IPS-18a (cell line): Measurements from ENCODE around the gene MYL12B.
"Not testable (repeated sequence)": the region's sequence is repeated elsewhere in the genome, so short reads cannot be mapped to it uniquely, and the experiment has no call there.

Source experiments
- H3K27ac ChIP-seq: one replicate; pipeline ENCODE4 v1.5.1; 2013; ENCODE audit warnings: low read length
- H3K27me3 ChIP-seq: one replicate; pipeline ENCODE4 v1.6.1; 2013; ENCODE audit warnings: mild to moderate bottlenecking, low read length; ENCODE audit not compliant: control insufficient read depth, insufficient read depth
- H3K36me3 ChIP-seq: one replicate; pipeline ENCODE4 v1.6.1; 2013; ENCODE audit warnings: low read depth, low read length; ENCODE audit not compliant: control insufficient read depth
- H3K4me1 ChIP-seq: one replicate; pipeline ENCODE4 v1.6.1; 2013; ENCODE audit warnings: low read depth, low read length; ENCODE audit not compliant: control insufficient read depth
- H3K4me3 ChIP-seq: one replicate; pipeline ENCODE4 v1.5.1; 2013; ENCODE audit warnings: low read length
- H3K9ac ChIP-seq: one replicate; pipeline ENCODE4 v1.6.1; 2013; ENCODE audit warnings: mild to moderate bottlenecking, low read length, moderate library complexity
- H3K9me3 ChIP-seq: one replicate; pipeline ENCODE4 v1.6.1; 2013; ENCODE audit warnings: low read depth, low read length; ENCODE audit not compliant: control insufficient read depth

Gene MYL12B

GRCh38 chr18:3284501-3284900, 22.6 kb downstream of the MYL12B start:
- no peak overlapping the region for H3K9ac ChIP-seq
- no peak overlapping the region for H3K27ac ChIP-seq
- no peaks in the 10 kb centered on the region for H3K27me3 ChIP-seq
- no peak overlapping the region for H3K4me3 ChIP-seq
- H3K4me1 ChIP-seq = peaks cover 8% of the 10 kb centered on the region
- H3K9me3 ChIP-seq = peaks cover 4% of the 10 kb centered on the region
- no peaks in the 10 kb centered on the region for H3K36me3 ChIP-seq

DNA sequence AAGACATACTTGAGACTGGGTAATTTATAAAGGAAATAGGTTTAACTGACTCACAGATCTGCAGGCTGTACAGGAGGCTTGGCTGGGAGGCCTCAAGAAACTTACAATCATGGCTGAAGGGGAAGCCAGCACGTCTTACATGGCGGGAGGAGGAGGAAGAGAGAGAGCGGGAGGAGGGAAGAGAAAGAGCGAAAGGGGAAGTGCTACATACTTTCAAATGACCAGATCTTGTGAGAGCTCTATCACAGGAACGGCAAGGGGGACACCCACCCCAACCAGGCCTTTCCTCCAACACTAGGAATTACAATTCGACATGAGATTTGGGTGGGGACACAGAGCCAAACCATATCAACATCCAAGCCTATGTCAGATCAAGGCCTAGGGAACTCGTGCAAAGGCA, 24.2 kb downstream of the MYL12B start:
- H3K27ac ChIP-seq = no peak overlapping the region
- no peak overlapping the region for H3K4me3 ChIP-seq
- no peaks in the 10 kb centered on the region for H3K36me3 ChIP-seq

DNA sequence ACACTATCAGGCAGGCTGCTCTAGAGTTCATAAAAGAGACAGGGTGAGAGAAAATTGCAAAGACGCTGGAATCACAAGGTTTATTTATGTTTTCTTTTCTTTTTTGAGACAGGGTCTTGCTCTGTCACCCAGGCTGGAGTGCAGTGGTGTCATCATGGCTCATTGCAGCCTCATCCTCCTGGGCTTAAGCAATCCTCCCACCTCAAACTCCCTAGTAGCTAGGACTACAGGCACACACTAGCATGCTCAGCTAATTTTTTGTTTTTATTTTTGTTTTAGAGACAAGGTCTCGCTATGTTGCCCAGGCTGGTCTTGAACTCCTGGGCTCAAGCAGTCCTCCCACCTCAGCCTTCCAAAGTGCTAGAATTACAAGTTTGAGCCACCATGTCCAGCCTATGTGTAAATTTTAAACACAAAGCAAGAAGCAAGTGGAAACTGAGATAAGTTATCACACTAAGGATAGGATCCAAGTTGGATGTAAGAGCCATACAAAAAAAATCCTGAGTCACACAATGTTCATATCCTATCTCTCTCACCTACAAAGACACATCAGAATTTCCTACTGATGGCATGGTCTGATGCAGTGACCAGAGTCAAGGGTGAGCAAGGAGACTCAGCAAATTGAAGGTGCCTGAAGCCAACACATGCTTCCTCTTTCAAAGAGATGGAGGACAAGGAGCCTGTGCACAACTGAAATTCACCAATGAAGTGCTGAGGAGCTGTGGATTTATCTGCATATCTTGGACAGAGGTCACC, 31.4 kb downstream of the MYL12B start:
- H3K9ac ChIP-seq = no peak overlapping the region
- no peaks in the 10 kb centered on the region for H3K36me3 ChIP-seq
- H3K9me3 ChIP-seq = peaks cover 19% of the 10 kb centered on the region
- H3K27me3 ChIP-seq = no peaks in the 10 kb centered on the region
- no peaks in the 10 kb centered on the region for H3K4me1 ChIP-seq
- no peak overlapping the region for H3K4me3 ChIP-seq
- no peak overlapping the region for H3K27ac ChIP-seq

More for the DNA sequence above, 24.2 kb downstream of the MYL12B start:
- peaks cover 11% of the 10 kb centered on the region for H3K9me3 ChIP-seq
- H3K9ac ChIP-seq = no peak overlapping the region
- no peaks in the 10 kb centered on the region for H3K27me3 ChIP-seq
- H3K4me1 ChIP-seq = peaks cover 5% of the 10 kb centered on the region

DNA sequence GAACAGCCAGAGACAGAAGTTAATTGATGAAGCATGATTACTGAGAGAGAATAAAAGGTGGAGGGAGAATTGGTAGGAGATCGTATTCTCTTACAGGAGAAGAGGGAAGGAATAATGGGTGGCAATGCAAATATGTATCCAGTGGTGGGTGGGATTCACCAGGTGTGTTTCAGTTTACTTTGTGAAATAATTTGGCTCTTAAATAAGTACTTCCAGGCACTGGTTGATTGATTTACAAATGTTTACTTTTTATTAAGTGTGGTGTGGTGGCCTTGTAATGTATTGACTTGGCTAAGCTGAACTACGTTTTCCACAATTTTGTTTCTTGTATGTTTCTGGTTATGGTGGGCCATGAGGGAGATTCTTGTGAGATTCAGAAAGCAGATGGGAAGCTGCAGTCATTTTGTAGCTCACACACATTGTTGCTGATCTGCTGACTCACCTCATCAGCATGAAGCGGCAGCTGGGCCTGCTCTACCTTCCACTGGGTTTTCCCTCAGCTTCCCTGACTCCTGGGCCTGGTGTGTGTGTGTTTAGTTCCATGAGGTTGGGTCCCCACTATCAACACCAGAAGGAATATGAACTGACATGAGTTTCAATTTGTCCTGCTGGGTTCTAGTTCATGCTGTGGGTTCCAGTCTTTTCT, 32.6 kb downstream of the MYL12B start:
- H3K27me3 ChIP-seq = no peaks in the 10 kb centered on the region
- H3K9ac ChIP-seq = no peak overlapping the region
- H3K4me1 ChIP-seq = no peaks in the 10 kb centered on the region
- no peak overlapping the region for H3K4me3 ChIP-seq
- peaks cover 15% of the 10 kb centered on the region for H3K9me3 ChIP-seq
- H3K27ac ChIP-seq = no peak overlapping the region
- H3K36me3 ChIP-seq = no peaks in the 10 kb centered on the region

- Histone ChIP-seq H3K27me3 (no peaks in the 10 kb centered on the region), H3K9me3 (no peaks in the 10 kb centered on the region), H3K4me1 (no peaks in the 10 kb centered on the region), H3K27ac (peak overlapping the region; percentile 93), H3K36me3 (no peaks in the 10 kb centered on the region), H3K4me3 (peak overlapping the region; percentile 93), H3K9ac (peak overlapping the region; percentile 99)
Observed at GRCh38 chr18:3297025-3297984, 35.4 kb downstream of the MYL12B start.

DNA sequence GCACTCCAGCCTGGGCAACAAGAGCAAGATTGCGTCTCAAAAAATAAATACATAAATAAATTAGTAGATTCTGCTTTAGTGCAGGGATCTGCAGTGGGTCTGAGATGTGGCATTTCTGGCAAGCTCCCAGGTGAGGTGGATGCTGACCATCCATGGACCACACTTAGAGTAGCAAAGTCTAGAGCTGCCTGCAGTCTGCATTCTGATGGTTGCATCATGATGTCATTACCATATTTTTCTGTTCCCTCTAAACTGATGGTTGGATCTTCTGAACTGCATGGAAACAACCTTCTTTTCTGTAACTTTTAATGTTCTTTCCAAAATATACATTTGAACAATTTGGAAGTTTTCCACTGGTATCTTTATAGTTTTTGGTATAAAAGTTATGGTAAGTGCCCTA, 42.9 kb downstream of the MYL12B start:
- Histone ChIP-seq H3K27me3 (no peaks in the 10 kb centered on the region), H3K27ac (no peak overlapping the region)

DNA sequence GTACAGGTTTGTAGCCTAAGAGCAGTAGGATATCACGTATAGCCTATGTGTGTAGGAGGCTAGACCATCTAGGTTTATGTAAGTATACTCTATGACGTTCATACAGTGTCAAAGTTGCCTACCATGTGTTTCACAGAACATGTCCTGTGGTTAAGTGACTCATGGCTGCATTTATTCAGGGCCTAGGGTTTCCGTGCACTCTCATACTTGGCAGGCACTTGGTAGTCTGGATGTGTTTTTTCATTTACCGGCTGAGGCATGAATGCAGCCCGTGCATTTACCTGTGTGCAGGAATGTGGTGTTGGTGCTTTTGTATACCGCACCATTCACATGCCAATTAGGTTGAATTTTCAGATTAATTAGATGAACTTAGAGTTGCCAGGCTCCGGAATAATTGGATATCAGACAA, 43.4 kb downstream of the MYL12B start:
- H3K4me3 ChIP-seq = no peak overlapping the region
- H3K27me3 ChIP-seq = no peaks in the 10 kb centered on the region
- H3K9ac ChIP-seq = no peak overlapping the region
- peaks cover 3% of the 10 kb centered on the region for H3K4me1 ChIP-seq
- H3K36me3 ChIP-seq = no peaks in the 10 kb centered on the region
- no peak overlapping the region for H3K27ac ChIP-seq
- H3K9me3 ChIP-seq = no peaks in the 10 kb centered on the region

More for the DNA sequence above, 42.9 kb downstream of the MYL12B start:
- Histone ChIP-seq H3K9me3 (no peaks in the 10 kb centered on the region), H3K36me3 (no peaks in the 10 kb centered on the region), H3K4me3 (no peak overlapping the region), H3K4me1 (peaks cover 3% of the 10 kb centered on the region), H3K9ac (no peak overlapping the region)

- Histone ChIP-seq H3K27ac (no peak overlapping the region), H3K27me3 (no peaks in the 10 kb centered on the region), H3K9ac (no peak overlapping the region)
Observed at GRCh38 chr18:3305933-3306332, 44.0 kb downstream of the MYL12B start.

GRCh38 chr18:3306391-3306790, 44.5 kb downstream of the MYL12B start:
- Histone ChIP-seq H3K4me1 (peaks cover 3% of the 10 kb centered on the region), H3K27me3 (no peaks in the 10 kb centered on the region), H3K4me3 (no peak overlapping the region), H3K36me3 (no peaks in the 10 kb centered on the region), H3K27ac (no peak overlapping the region), H3K9me3 (no peaks in the 10 kb centered on the region), H3K9ac (no peak overlapping the region)

More at GRCh38 chr18:3305933-3306332, 44.0 kb downstream of the MYL12B start:
- no peak overlapping the region for H3K4me3 ChIP-seq
- no peaks in the 10 kb centered on the region for H3K9me3 ChIP-seq
- H3K4me1 ChIP-seq = peaks cover 3% of the 10 kb centered on the region
- H3K36me3 ChIP-seq = no peaks in the 10 kb centered on the region

GRCh38 chr18:3313685-3314084, 51.8 kb downstream of the MYL12B start:
- no peaks in the 10 kb centered on the region for H3K4me1 ChIP-seq
- no peak overlapping the region for H3K27ac ChIP-seq
- no peaks in the 10 kb centered on the region for H3K9me3 ChIP-seq
- no peak overlapping the region for H3K4me3 ChIP-seq
- no peaks in the 10 kb centered on the region for H3K36me3 ChIP-seq
- no peaks in the 10 kb centered on the region for H3K27me3 ChIP-seq
- no peak overlapping the region for H3K9ac ChIP-seq

- not testable (repeated sequence) for H3K36me3 ChIP-seq, H3K4me3 ChIP-seq, H3K9ac ChIP-seq, H3K27me3 ChIP-seq, H3K4me1 ChIP-seq, H3K27ac ChIP-seq, H3K9me3 ChIP-seq
Observed at GRCh38 chr18:3315344-3315743, 53.4 kb downstream of the MYL12B start.
